Measurements from ENCODE around the gene CCDC17.

- TF ChIP-seq POLR2A (IDR thresholded peaks at IDR 0.05): no peak
- no peak for TF ChIP-seq CTCF (IDR thresholded peaks at IDR 0.05)
These were observed 38.8 kb downstream of the CCDC17 start for GRCh38 chr1:45585110-45585426.

Measured in suprapubic skin (tissue), 3 donors.